Large intestine (tissue), 3 donors: Measurements from ENCODE around the gene VWA2. TPM values are rescaled to one million over a fixed set of nuclear protein-coding genes. Genes with fewer than 3 reads are reported as not detected.
A peak's percentile ranks its signal among the peaks of the same experiment; 100 is the strongest.

Experiments
- DNase-seq, 2 donors: peaks; one replicate each; pipeline versions ENCODE4 v3.0.0 to v3.0.0-alpha.2; 2013
- H3K27ac ChIP-seq: one replicate; pipeline ENCODE4 v1.5.1; 2013; ENCODE audit warnings: low read length
- H3K27me3 ChIP-seq: 2 replicates; pipeline ENCODE4 v1.6.1; 2013; ENCODE audit warnings: low read length; ENCODE audit not compliant: control insufficient read depth, insufficient read depth
- H3K36me3 ChIP-seq: 2 replicates; pipeline ENCODE4 v1.6.1; 2013; ENCODE audit warnings: low read length; ENCODE audit not compliant: control insufficient read depth, insufficient read depth
- H3K4me1 ChIP-seq: one replicate; pipeline ENCODE4 v1.6.1; 2013; ENCODE audit warnings: low read length; ENCODE audit not compliant: control insufficient read depth, insufficient read depth
- H3K4me3 ChIP-seq: one replicate; pipeline ENCODE4 v1.5.1; 2013; ENCODE audit warnings: low read length
- H3K9me3 ChIP-seq: one replicate; pipeline ENCODE4 v1.6.1; 2013; ENCODE audit warnings: mild to moderate bottlenecking, low read depth, low read length, moderate library complexity; ENCODE audit not compliant: control insufficient read depth
- WGBS: methylation state at CpG from one replicate; pipeline ENCODE4 v1.1.5; 2013; ENCODE audit warnings: low lambda C conversion rate; ENCODE audit not compliant: insufficient coverage; 5-methylcytosine and 5-hydroxymethylcytosine counted together
- polyA plus RNA-seq: library from polyadenylated mRNA; unstranded; fragments of 120-200 nt; gene quantifications from one replicate; pipeline ENCODE4 v1.2.1, GENCODE V29; 2013

VWA2 gene
- polyA plus RNA-seq, 1 donor = 4.6 TPM

DNA sequence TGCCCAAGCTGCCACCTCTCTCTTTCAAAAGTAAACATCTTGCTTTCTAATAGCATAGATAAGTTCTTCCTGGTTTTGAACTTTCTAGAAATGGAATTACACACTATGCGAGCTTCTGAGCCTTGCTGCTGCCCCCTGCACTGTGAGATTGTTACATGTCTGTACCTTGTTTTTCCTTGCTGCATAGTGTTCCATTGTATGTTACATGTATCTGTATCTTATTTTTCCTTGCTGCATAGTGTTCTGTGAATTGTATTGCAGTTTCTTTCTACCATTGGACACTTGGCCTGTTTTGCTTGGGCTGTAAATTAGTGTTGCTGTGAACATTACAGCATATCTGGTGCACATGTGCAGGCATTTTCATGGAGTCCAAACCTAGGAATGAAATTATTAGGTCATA lies 24.0 kb upstream of the VWA2 start:
- H3K4me3 ChIP-seq = no peak overlapping the region
- H3K4me1 ChIP-seq = no peaks in the 10 kb centered on the region
- H3K27ac ChIP-seq = no peak overlapping the region
- DNase-seq = no peak
- H3K9me3 ChIP-seq = no peaks in the 10 kb centered on the region
- 83% methylated on average over 1 of the region's 1 CpG for WGBS
- peaks cover 2% of the 10 kb centered on the region for H3K27me3 ChIP-seq
- no peaks in the 10 kb centered on the region for H3K36me3 ChIP-seq

- H3K4me3 ChIP-seq = no peak overlapping the region
- WGBS = no CpG with 5 or more reads among the region's 2 CpGs
- H3K4me1 ChIP-seq = no peaks in the 10 kb centered on the region
- H3K9me3 ChIP-seq = no peaks in the 10 kb centered on the region
- no peaks in the 10 kb centered on the region for H3K36me3 ChIP-seq
- no peak for DNase-seq
- peaks cover 5% of the 10 kb centered on the region for H3K27me3 ChIP-seq
- H3K27ac ChIP-seq = no peak overlapping the region
These were observed 18.8 kb upstream of the VWA2 start for GRCh38 chr10:114220281-114220680.

GRCh38 chr10:114221235-114221634 lies 17.8 kb upstream of the VWA2 start:
- no peak overlapping the region for H3K27ac ChIP-seq

DNA sequence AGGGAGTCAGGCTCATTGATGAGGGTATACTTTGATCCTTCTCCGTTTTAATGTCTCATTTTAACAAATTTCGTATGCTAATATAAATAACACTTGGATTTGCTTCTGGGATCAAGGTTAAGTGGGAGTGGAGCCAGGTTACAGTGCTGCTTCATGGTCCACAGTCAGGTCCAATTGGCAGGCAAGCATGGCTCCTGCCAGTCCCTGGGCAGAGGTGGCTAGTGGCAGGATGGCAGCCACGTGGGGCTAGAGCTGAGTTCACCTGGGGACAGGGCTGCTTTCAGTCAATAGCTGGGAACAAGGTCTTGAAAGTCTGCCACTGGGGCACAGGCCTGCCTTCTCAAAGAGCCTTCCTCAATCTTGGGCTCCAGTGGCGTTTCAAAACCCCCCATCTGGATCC lies 16.0 kb upstream of the VWA2 start:
- peaks cover 5% of the 10 kb centered on the region for H3K27me3 ChIP-seq
- no CpG with 5 or more reads among the region's 4 CpGs for WGBS
- no peak overlapping the region for H3K4me3 ChIP-seq
- H3K27ac ChIP-seq = no peak overlapping the region
- H3K9me3 ChIP-seq = no peaks in the 10 kb centered on the region
- no peaks in the 10 kb centered on the region for H3K36me3 ChIP-seq
- DNase-seq = no peak
- no peaks in the 10 kb centered on the region for H3K4me1 ChIP-seq

More at GRCh38 chr10:114221235-114221634, 17.8 kb upstream of the VWA2 start:
- Histone ChIP-seq H3K9me3 (no peaks in the 10 kb centered on the region), H3K4me1 (no peaks in the 10 kb centered on the region), H3K36me3 (no peaks in the 10 kb centered on the region), H3K4me3 (no peak overlapping the region), H3K27me3 (peaks cover 5% of the 10 kb centered on the region)
- no peak for DNase-seq
- WGBS = 72% methylated on average over 2 of the region's 4 CpGs

DNA sequence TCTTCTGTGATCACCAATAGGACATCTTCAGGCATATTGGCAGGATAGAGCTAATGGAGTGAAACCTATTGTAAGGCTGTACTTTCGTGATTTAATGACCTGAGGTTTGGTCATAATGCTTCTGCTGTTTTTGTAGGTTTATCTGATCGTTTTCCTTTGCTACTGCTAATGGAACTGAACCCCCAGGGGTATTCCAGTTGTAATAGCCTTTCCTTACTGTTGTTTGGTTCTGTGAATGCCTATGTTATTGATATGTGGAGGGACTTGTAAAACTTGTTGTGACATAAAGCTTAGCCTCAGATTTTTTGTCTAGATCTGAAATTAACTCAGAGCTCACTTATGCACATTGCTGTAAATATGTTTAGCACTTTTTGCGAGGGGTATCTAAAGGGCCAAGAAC lies 10.9 kb upstream of the VWA2 start:
- Histone ChIP-seq H3K9me3 (no peaks in the 10 kb centered on the region), H3K4me1 (no peaks in the 10 kb centered on the region), H3K4me3 (no peak overlapping the region), H3K27ac (no peak overlapping the region), H3K36me3 (no peaks in the 10 kb centered on the region), H3K27me3 (peaks cover 5% of the 10 kb centered on the region)
- no peak for DNase-seq
- WGBS = no CpG with 5 or more reads among the region's 3 CpGs

- H3K36me3 ChIP-seq = no peaks in the 10 kb centered on the region
- no peak overlapping the region for H3K4me3 ChIP-seq
- no peak for DNase-seq
- no peak overlapping the region for H3K27ac ChIP-seq
- WGBS = 94% methylated on average over 2 of the region's 4 CpGs
- peaks cover 20% of the 10 kb centered on the region for H3K27me3 ChIP-seq
- H3K9me3 ChIP-seq = no peaks in the 10 kb centered on the region
- H3K4me1 ChIP-seq = no peaks in the 10 kb centered on the region
These were observed 6.4 kb upstream of the VWA2 start for GRCh38 chr10:114232561-114233176.

GRCh38 chr10:114233482-114233881 lies 5.6 kb upstream of the VWA2 start:
- H3K9me3 ChIP-seq = no peaks in the 10 kb centered on the region
- peaks cover 26% of the 10 kb centered on the region for H3K27me3 ChIP-seq
- no peaks in the 10 kb centered on the region for H3K36me3 ChIP-seq
- no CpG with 5 or more reads among the region's 6 CpGs for WGBS
- no peak overlapping the region for H3K27ac ChIP-seq
- DNase-seq = no peak
- no peaks in the 10 kb centered on the region for H3K4me1 ChIP-seq
- H3K4me3 ChIP-seq = no peak overlapping the region

DNA sequence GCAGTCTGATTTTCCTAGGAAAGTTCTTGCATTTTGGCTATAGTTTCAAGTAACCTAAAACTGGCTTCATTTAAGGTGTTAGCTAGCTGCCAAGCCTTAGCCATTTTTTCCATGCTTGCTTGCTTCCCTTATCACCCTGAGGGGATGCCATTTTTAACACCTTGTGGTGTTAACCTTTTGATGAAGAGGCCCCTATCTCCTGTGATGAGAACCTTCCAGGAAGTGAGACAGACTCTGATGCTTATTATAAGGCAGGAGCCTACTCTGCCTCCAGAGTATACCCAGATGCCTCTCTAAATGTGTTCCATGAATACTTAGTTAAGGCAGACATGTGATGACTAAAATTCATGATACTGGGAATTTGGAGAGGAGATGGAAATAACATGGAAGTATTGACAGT lies 4.9 kb upstream of the VWA2 start:
- Histone ChIP-seq H3K9me3 (no peaks in the 10 kb centered on the region), H3K27me3 (peaks cover 29% of the 10 kb centered on the region), H3K36me3 (no peaks in the 10 kb centered on the region), H3K4me3 (no peak overlapping the region), H3K27ac (no peak overlapping the region), H3K4me1 (no peaks in the 10 kb centered on the region)
- DNase-seq = no peak

GRCh38 chr10:114239994-114240345 lies 916 bp downstream of the VWA2 start:
- no CpG with 5 or more reads among the region's 11 CpGs for WGBS
- peaks cover 37% of the 10 kb centered on the region for H3K27me3 ChIP-seq
- H3K9me3 ChIP-seq = no peaks in the 10 kb centered on the region
- H3K27ac ChIP-seq = no peak overlapping the region
- H3K4me1 ChIP-seq = peaks cover 5% of the 10 kb centered on the region
- H3K36me3 ChIP-seq = no peaks in the 10 kb centered on the region
- DNase-seq = no peak
- H3K4me3 ChIP-seq = peak overlapping the region; percentile 53

DNA sequence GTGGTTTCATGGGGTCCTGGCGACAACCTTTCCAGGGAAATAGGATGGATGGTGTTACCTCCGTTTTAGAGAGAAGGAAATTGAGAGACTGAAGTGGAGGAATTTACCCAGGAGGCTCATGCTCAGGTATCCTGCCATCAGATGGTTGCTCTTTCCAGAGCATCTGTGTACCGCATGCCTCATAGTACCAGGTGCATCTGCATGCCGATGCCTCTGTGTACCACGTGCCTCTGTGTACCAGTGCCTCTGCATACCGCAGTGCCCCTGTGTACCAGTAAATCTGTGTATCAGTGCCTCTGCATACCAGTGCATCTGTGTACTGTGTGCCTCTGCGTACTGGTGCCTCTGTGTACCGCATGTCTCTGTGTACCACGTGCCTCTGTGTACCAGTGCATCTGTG lies 3.2 kb downstream of the VWA2 start:
- H3K9me3 ChIP-seq = no peaks in the 10 kb centered on the region
- no peak for DNase-seq
- no peaks in the 10 kb centered on the region for H3K36me3 ChIP-seq
- H3K27ac ChIP-seq = no peak overlapping the region
- no CpG with 5 or more reads among the region's 9 CpGs for WGBS
- H3K27me3 ChIP-seq = peaks cover 26% of the 10 kb centered on the region
- H3K4me1 ChIP-seq = peaks cover 14% of the 10 kb centered on the region
- no peak overlapping the region for H3K4me3 ChIP-seq

DNA sequence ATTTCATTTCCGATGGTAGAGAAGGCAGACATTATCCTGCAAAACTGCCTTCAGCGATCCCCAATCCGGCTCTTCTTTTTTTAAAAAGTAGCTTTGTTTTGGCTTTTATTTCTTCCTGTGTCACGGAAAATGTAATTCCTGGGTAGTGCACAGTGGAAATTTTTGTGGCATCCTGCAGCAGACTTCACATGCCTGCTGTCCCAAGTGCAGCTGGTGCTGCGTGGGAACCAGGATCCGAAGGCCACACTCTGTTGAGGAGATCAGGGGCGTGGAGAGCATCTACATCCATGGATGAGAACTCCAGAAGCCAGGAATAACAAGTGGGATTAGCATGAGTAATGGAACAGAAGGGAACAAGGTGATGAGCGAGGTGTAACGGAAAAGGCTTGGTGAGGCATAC lies 4.6 kb downstream of the VWA2 start:
- Histone ChIP-seq H3K36me3 (no peaks in the 10 kb centered on the region), H3K27me3 (peaks cover 18% of the 10 kb centered on the region), H3K4me3 (no peak overlapping the region), H3K4me1 (peaks cover 14% of the 10 kb centered on the region), H3K27ac (no peak overlapping the region), H3K9me3 (no peaks in the 10 kb centered on the region)
- WGBS = 100% methylated on average over 4 of the region's 9 CpGs
- DNase-seq = no peak
